HG02571 (cell line): Measurements from ENCODE around the gene LGI4.

Experiments
- ATAC-seq: cut with Tn5 transposase; IDR thresholded peaks from one replicate; pipeline ENCODE4 v1.9.1; 2021; ENCODE audit warnings: mild to moderate bottlenecking, moderate library complexity; ENCODE audit not compliant: unreplicated experiment

LGI4 gene

GRCh38 chr19:35124098-35125060 lies 10.5 kb downstream of the LGI4 start:
- ATAC-seq = no peak

GRCh38 chr19:35123573-35123972 lies 11.3 kb downstream of the LGI4 start:
- ATAC-seq = no peak

- ATAC-seq = no peak
Measured at GRCh38 chr19:35122687-35123551, 11.9 kb downstream of the LGI4 start.

- no peak for ATAC-seq
Measured at GRCh38 chr19:35120898-35121297, 14.0 kb downstream of the LGI4 start.

DNA sequence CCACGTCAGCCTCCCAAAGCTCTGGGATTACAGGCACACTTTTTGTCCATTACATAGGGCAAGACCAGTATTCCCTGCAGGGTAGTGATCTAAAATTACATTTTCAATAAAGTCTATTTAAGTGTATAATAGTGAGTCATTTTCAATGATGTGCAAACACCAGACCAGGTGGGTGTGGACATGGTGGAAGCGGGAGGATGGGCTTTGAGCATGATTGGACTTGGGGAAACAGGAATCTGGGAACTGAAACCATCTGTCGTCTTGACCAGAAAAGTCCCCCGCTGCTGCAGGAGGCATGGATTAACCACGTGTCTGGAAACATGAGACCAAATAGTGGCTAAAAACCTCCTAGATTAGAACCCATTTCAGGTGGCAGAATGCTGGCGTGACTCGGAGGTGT lies 14.4 kb downstream of the LGI4 start:
- ATAC-seq = no peak

DNA sequence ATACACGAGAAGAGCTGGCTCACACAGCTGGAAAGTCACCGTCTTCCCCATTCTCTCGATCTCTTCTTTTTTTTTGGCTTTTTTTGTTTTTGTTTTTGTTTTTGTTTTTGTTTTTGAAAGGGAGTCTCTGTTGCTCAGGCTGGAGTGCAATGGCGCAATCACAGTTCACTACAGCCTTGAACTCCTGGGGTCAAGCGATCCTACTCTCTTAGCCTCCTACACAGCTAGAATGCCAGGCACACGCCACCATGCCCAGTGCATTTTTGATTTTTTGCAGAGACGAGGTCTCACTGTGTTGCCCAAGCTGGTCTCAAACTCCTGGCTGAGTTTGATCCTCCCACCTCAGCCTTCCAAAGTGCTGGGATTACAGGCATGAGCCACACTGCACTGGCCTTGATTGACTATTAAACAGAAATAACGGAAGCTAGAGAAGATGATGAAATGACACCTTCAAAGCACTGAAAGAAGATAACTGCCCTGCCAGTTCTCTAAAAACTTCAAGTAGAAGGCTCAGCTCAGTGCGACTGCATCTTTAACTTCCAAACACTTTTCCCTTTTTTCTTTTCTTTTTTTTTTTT lies 15.2 kb downstream of the LGI4 start:
- no peak for ATAC-seq

DNA sequence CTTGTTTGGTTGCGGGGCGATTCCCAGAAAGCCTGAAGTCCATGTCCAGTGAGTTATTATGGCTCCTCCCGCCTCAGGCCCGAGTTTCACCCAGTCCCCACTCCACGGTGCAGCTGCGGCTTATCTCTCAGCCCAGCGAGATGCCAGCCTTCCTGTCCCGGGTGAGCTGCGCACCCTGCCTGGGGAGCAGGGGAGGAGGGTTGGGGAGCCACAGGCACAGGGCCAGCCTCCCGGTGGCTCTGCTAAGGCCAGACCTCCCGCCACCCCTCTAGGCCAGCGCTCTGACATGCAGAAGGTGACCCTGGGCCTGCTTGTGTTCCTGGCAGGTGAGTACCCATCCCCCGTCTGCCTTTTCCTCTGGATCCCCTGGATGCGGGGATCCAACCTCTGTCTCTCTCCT lies 15.8 kb downstream of the LGI4 start:
- ATAC-seq = no peak

GRCh38 chr19:35118268-35119020 lies 16.4 kb downstream of the LGI4 start:
- no peak for ATAC-seq

GRCh38 chr19:35117799-35118198 lies 17.1 kb downstream of the LGI4 start:
- no peak for ATAC-seq

DNA sequence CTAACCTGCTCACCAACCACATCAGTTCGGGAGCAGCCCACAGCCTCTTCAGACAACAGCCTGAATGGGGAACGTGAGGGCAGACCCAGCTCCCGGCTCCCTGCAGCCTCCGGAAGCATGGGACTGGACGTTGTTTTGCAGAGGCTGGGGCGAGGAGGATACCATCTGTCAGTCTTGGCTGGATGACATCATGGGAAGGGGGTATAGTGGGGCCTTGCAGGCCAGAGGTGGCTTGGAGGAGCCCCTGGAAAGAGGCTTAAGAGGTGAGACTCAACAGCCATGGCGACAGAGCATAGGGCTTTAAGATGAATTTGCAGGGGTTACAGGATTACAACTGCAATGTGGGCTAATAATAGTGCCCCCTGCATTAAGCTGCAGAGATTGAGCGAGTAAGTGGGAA lies 17.7 kb downstream of the LGI4 start:
- ATAC-seq = no peak

- no peak for ATAC-seq
Measured at GRCh38 chr19:35116072-35116801, 18.6 kb downstream of the LGI4 start.

DNA sequence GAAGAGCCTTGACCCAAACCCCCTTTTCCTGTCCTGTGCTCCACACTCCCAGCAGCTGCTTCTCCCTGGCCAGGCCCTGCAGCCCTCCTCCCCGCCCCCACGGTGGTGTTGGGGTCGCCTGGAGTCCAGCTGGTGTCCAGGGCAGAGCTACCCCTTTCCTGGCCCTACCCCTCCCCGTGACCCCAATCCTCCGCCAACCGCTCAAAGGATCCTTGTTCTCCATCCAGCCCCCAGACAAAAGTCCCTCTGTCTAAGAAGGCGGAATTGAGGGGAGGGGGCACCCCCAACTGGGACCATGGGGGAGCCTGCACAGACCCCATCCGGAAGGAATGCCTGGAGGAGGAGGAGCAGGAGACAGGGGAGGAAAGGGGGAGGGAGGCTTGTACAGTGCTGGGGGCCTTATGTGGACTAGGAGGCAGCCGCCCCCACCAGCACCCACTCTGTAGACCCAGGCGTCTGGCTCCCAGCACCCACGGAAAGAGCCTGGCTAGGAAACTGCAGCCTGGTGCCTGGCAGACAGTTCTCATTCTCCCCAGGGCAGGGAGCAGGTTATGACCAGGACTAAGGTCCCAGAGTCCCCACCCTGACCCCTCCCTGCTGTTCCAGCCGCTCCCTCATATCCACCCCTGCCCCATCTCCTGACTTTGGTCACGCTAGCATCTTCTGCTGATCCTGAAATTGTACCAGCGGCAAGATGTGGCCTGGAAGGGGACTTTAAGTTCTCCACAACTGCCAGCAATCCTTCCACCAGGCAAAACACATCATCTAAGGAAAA lies 19.5 kb downstream of the LGI4 start, which contains the start of gene FXYD3:
Gene FXYD3 (plus strand): TSS at position 647 of the 775 bp plus-strand sequence. CDS start 3,554 bp downstream, outside the sequence.
- ATAC-seq = no peak

DNA sequence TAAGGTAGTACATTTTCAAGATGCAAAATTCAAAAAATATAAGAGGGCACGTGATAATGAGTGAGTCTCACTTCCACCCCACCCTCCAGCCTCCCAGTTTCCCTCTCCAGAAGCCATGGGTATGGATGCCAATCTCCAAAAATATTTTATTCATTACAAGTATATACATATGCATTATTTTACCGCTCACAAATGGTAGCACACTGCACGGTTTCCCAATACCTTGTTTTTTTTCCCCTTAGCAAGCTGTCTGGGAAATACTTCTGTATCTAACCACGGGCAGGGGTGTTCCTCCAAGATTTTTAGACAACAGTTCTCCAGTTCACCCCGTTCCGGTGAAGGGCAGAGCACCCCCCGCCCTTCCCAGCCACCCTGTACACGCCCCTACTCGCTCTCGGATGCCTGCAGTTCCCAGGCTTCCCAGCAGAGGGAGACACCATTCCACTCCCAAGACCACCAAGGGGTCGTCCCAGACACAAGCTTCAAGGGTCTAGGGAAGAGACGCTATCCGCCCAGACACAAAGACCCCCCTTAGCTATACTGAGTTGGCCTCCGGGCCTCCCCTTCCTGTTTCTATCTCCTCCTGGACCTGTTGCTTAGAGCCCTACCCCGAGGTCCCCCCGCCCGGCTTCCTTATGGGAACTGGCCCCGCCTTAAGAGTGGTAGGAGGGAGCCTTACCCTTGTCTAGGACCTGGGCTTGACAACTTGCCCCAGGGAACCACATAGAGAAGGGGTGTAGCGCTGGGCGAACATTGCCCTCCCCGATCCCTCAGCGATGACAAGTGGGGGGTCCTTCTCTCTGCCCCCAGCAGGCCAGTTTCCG lies 20.3 kb downstream of the LGI4 start:
- ATAC-seq = no peak

GRCh38 chr19:35112995-35113688 lies 21.7 kb downstream of the LGI4 start:
- ATAC-seq = no peak

DNA sequence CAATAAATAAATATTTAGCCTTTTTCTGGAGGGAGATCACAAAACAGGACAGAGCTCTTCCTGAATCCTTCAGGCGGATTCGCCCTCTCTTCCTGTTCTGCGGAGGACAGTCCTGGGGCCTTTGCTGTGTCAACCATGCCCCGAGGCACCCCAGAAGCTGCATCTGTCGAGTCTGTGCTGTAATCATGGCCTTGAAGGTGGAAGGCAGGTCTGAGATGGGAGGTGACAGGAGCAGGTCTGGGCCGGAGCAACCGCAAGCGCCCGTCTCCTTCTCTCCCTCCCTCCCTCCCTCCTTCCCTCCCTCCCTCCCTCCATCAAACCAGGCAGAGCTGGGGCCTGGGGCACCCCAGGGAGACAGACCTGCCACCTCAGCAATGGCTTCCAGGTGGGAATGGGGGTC lies 23.9 kb downstream of the LGI4 start:
- ATAC-seq = no peak

- no peak for ATAC-seq
Measured at GRCh38 chr19:35109395-35110112, 25.3 kb downstream of the LGI4 start.

- no peak for ATAC-seq
Measured at GRCh38 chr19:35108730-35109129, 26.1 kb downstream of the LGI4 start.
